HL-60 (cell line): ENCODE data around the gene CREB3L1.

Source experiments
- GABPA ChIP-seq: IDR thresholded peaks from 2 replicates; pipeline ENCODE4 v1.6.1; 2012; ENCODE audit warnings: low read depth
- TF ChIP-seq, protein P1 (sequence below): IDR thresholded peaks from one replicate; pipeline ENCODE4 v1.5.1; 2011; ENCODE audit warnings: low read length, control low read depth, inconsistent platforms; ENCODE audit not compliant: insufficient read depth

DNA sequence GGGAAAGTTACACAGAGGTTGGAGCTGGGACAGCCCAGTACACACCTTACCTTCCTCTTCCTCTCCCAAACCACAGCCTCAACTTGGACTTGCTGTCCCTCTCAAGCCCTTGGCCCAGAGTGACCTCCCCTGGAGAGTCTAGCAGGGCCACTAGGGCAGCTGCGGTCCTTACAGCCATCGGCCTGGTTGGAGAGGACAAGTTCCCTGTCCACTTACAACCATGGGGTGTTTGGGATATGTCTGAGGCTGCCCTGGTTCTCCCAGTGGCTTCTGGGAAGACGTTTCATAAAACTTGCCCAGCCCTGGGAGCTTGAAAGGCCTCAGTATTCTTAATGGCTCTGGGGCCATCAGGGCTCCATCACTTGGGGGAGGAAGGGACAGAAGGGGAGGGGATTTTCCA, 56.7 kb downstream of the CREB3L1 start:
- TF ChIP-seq, protein P1, sequence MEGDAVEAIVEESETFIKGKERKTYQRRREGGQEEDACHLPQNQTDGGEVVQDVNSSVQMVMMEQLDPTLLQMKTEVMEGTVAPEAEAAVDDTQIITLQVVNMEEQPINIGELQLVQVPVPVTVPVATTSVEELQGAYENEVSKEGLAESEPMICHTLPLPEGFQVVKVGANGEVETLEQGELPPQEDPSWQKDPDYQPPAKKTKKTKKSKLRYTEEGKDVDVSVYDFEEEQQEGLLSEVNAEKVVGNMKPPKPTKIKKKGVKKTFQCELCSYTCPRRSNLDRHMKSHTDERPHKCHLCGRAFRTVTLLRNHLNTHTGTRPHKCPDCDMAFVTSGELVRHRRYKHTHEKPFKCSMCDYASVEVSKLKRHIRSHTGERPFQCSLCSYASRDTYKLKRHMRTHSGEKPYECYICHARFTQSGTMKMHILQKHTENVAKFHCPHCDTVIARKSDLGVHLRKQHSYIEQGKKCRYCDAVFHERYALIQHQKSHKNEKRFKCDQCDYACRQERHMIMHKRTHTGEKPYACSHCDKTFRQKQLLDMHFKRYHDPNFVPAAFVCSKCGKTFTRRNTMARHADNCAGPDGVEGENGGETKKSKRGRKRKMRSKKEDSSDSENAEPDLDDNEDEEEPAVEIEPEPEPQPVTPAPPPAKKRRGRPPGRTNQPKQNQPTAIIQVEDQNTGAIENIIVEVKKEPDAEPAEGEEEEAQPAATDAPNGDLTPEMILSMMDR, result no peak
- no peak for TF ChIP-seq GABPA
